ENCODE measurements around the gene WNT3A. TPM values are rescaled to one million over a fixed set of nuclear protein-coding genes. Genes with fewer than 3 reads are reported as not detected.

The WNT3A gene
- total RNA-seq, 2 donors from 2014 or later = not detected

- DNase-seq (ENCODE audit: low spot score) = peak; percentile 94
- H3K4me1 ChIP-seq = peaks cover 0 to 41% of the 10 kb centered on the region in 2 donors
- H3K36me3 ChIP-seq = peaks cover 43% of the 10 kb centered on the region
- H3K9me3 ChIP-seq = no peaks in the 10 kb centered on the region
- H3K27me3 ChIP-seq = no peaks in the 10 kb centered on the region
- H3K4me3 ChIP-seq = peak within 1 kb of the TSS; percentile 61 to 93
- H3K27ac ChIP-seq = peak within 1 kb of the TSS; percentile 89 to 91
- TF ChIP-seq, protein P1, sequence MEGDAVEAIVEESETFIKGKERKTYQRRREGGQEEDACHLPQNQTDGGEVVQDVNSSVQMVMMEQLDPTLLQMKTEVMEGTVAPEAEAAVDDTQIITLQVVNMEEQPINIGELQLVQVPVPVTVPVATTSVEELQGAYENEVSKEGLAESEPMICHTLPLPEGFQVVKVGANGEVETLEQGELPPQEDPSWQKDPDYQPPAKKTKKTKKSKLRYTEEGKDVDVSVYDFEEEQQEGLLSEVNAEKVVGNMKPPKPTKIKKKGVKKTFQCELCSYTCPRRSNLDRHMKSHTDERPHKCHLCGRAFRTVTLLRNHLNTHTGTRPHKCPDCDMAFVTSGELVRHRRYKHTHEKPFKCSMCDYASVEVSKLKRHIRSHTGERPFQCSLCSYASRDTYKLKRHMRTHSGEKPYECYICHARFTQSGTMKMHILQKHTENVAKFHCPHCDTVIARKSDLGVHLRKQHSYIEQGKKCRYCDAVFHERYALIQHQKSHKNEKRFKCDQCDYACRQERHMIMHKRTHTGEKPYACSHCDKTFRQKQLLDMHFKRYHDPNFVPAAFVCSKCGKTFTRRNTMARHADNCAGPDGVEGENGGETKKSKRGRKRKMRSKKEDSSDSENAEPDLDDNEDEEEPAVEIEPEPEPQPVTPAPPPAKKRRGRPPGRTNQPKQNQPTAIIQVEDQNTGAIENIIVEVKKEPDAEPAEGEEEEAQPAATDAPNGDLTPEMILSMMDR (IDR thresholded peaks at IDR 0.05) = no peak
Observed at GRCh38 chr1:228102791-228103620, 96.2 kb downstream of the WNT3A start, which contains the start of gene C1orf35. Gene C1orf35 (minus strand): TSS chr1:228103325. CDS start chr1:228103227, 98 bp downstream.

DNA sequence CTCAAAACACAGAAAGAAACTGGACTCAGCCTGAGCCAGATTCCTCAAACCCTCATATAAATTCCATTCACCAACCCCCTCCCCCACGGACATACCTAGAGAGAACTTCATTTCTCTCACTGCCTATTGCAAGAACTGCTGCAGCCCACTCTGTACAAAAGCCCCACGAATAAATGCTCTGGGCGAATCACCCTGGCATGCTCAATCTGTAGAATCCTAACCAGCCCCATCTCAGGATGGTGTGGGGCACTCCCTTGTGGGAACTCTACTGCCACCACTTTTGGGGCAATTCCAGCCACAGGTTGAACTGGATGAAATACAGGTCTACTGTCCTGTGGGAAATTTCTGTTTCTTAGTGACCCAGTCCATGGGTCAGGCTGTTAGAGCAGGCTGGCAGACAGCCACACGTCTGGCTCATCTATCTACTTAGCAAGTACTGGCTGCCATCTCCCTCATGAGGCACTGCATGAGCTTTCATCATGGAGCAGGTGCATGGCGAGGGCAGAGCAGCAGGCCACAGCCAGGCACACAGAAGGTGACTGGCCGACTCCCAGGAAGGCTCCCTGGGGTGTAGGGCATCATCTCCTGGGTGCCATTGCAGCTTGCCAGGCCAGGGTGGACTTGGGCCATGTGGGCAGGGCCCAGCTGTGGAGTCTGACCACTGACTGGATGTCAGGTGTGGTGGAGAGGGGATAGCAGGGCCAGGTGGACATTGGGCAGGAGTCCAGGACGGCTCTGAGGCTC is 97.9 kb downstream of the WNT3A start:
- Histone ChIP-seq H3K27me3 (no peaks in the 10 kb centered on the region), H3K27ac (peak overlapping the region in 1 of 2 donors; percentile 3), H3K4me1 (peaks cover 0 to 48% of the 10 kb centered on the region in 2 donors), H3K9me3 (no peaks in the 10 kb centered on the region), H3K36me3 (peaks cover 26% of the 10 kb centered on the region), H3K4me3 (no peak overlapping the region)
- no peak for DNase-seq (ENCODE audit: low spot score)
- TF ChIP-seq, protein P1 (IDR thresholded peaks at IDR 0.05) = no peak

DNA sequence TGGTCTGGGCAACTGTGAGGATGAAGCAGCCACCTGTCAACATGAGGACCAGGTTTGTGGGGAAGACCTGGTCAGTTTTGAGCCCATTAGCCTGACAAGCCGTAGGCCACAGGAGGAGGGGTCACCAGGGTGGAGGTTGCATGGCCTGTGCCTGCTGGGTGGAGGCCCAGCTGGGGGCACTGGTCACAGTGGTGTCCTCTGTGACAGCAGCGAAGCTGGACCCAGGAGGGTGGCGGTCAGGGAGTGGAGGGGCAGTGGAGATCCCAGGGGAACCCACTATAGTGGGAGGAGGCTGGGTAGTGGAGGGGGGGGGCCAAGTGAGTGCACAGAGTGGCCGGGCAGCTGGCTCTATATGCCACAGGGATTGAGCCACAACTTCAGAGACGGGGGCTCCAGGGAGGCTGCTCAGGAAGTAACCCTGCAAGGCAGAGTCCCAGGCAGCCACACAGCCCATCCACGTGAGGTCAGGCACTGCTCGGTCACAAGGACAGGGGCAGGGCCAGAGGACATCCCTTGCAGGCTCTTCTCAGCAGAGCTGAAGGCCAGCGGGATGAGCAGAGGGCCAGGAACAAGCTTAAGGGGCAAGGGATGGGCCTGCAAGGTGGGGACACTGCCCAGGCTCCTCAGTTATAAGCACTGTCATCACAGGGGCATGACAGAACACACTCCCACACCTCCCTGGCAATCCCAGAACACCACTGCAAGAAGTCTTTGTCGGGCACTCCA is 98.6 kb downstream of the WNT3A start:
- TF ChIP-seq, protein P1 (IDR thresholded peaks at IDR 0.05) = no peak
- Histone ChIP-seq H3K4me1 (peaks cover 0 to 56% of the 10 kb centered on the region in 2 donors), H3K36me3 (peaks cover 20% of the 10 kb centered on the region), H3K4me3 (no peak overlapping the region), H3K27ac (no peak overlapping the region), H3K9me3 (no peaks in the 10 kb centered on the region), H3K27me3 (no peaks in the 10 kb centered on the region)
- no peak for DNase-seq (ENCODE audit: low spot score)

DNA sequence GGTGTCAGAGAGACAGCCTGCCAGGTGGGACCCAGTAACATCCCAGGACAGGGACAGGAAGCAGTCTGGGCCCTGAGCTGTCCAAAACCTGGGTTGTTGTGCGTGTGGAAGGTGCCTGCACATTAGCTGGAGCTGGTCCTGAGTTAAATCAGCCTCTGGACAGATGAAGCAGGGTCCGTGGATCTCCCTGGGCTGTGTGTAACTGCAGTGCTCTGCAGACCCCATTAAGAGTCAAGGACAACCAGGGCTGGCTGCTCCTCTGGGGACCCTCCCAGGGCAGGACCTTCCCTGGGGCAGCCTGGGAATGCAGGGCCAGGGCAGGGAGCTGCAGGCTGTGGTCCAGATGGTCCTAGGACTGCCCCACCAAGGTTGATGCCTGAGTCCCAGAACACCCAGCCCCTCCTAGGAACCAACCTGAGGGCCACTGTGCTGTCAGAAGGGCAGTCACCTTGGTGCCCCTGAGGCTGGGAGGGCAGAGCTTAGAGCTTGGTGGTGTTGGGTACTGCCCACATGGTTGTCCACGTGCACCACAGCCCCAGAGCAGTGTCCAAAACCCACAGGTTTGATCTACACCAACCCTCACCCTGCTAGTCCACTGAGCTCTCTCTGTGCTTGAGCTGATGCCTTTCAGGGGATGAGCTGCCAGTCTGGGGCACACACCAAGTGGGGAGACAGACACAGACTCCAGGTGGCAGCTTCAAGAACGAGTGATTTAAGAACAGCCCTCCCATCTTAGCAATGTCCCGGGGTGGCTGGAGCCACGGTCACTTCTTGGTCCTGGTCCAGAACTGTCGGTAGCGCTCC is 99.4 kb downstream of the WNT3A start:
- TF ChIP-seq, protein P1 (IDR thresholded peaks at IDR 0.05) = no peak
- no peak for DNase-seq (ENCODE audit: low spot score)
- Histone ChIP-seq H3K36me3 (peaks cover 15% of the 10 kb centered on the region), H3K4me3 (no peak overlapping the region), H3K4me1 (peaks cover 0 to 52% of the 10 kb centered on the region in 2 donors), H3K9me3 (no peaks in the 10 kb centered on the region), H3K27me3 (no peaks in the 10 kb centered on the region), H3K27ac (no peak overlapping the region)

DNA sequence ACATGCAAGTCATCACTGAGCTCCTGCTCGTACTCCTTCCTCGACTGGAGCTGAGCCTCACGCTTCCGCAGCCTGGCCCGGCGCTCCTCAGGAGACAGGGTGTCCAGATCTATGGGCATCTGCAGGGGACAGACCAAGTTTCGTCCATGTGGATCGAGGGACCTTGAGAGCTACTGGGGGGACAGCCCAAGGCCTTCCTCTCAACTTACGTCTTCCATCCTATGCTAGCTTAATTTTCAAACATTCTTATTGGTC is 99.9 kb downstream of the WNT3A start:
- H3K4me1 ChIP-seq = peaks cover 0 to 46% of the 10 kb centered on the region in 2 donors
- peaks cover 14% of the 10 kb centered on the region for H3K36me3 ChIP-seq
- TF ChIP-seq, protein P1 (IDR thresholded peaks at IDR 0.05) = no peak
- H3K4me3 ChIP-seq = no peak overlapping the region
- no peaks in the 10 kb centered on the region for H3K9me3 ChIP-seq
- no peak for DNase-seq (ENCODE audit: low spot score)
- no peak overlapping the region for H3K27ac ChIP-seq
- H3K27me3 ChIP-seq = no peaks in the 10 kb centered on the region

Measured in right atrium auricular region (tissue), 2 donors.